ENCODE measurements around the gene SDF2L1.
A peak's percentile ranks its signal among the peaks of the same experiment; 100 is the strongest.
"Not testable (repeated sequence)": the region's sequence is repeated elsewhere in the genome, so short reads cannot be mapped to it uniquely, and the experiment has no call there.

The SDF2L1 gene

DNA sequence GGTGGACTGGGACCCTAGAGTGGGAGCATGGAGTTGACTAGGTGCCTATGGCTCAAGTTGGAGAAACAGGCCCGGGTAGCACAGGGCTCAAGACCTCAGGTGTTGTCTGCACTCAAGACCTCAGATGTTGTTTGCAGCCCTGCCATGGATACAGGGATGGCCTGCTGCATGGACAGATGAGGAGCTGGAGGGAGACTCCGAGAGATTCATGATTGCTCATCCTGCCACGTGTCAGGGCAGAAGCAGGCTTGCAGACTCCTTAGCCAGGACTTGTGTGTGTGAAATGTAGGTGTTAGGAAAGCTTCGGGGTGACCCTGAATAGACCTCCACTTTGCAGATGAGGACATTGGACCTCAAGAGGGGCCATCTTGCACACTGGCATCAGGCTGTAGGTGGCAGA is 8.6 kb upstream of the SDF2L1 start:
- in situ Hi-C loops (cut with HindIII; ENCODE audit: low pct_ligation_motif_present, low pct_unique_long_range_greater_than_20kb, low sequenced_read_pairs) = no loop called here
- DNase-seq = no peak

DNA sequence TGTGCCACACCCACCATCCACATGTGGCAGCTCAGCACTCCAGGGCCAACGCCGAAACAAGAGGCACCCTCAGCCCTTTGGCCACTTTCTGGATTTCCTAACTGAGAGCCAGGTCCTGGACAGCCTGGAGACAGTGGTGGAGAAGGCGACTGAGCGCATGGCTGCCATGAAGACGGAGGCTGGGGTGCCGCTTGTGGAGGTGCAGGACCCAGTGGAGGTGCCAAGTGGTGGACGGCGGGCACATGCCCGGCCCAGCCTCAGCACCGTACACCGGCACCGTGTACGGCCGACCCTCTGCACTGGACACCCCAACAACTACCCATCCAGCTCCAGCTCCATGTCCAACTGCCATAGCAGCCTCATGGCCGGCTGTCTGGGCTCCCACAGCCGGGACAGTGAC is 8.0 kb upstream of the SDF2L1 start:
- in situ Hi-C loops (cut with HindIII; ENCODE audit: low pct_ligation_motif_present, low pct_unique_long_range_greater_than_20kb, low sequenced_read_pairs) = no loop called here
- DNase-seq = no peak

DNA sequence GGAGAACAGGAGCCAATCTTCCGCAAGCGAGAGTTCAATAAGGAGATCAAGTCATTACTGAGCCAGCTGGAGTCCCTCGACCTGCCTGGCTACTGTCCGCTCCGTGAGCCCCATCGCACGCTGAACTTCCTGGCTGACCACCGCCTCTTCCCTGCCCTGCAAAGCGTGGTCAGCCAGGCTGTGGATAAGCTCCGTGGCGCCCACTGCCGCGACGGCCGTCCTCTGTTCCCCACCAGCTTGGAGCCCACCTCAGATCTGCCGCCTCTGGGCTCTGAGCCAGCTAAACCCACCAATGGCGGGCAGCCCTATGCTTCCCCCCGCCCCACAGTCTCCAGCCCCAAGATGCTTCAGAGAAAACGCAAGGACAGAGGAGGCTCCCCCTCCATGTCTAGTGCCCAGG is 7.3 kb upstream of the SDF2L1 start:
- in situ Hi-C loops (cut with HindIII; ENCODE audit: low pct_ligation_motif_present, low pct_unique_long_range_greater_than_20kb, low sequenced_read_pairs) = no loop called here
- no peak for DNase-seq

DNA sequence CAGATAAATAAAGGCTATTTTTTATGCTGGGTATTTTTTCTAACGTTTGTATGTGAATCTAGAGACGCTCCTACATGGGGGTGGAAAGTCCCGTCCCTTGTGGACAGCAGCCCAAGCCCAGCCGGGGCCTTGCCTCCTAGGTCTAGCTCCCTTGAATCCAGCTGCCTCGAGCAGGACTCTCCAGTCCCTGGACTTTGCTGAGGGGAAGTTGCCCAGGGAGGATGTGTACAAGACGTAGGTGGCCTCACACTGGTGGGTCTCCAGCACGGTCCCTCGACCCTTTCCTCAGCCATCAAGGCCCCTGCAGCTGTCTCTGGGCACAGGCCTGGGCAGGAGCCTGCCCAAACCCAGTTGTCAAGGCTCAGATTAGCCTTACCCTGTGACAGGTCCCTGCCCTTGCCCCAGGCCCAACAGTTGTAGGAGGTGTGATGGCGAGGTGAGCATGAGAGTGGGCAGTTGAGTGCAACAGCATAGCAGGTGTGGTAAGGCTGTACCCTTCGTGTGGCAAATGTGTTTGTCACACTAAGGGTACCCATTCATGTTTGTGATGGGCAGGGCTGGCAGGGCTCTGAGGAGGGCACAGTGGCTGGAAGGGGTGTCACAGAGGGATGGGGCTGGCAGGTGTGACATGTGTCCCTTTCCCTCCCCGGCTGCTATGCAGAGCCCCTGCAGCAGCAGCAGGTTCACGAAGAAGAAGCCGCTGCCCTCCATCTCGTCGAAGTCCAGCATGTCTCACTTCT is 6.2 kb upstream of the SDF2L1 start:
- no peak for DNase-seq
- in situ Hi-C loops (cut with HindIII; ENCODE audit: low pct_ligation_motif_present, low pct_unique_long_range_greater_than_20kb, low sequenced_read_pairs) = no loop called here

DNA sequence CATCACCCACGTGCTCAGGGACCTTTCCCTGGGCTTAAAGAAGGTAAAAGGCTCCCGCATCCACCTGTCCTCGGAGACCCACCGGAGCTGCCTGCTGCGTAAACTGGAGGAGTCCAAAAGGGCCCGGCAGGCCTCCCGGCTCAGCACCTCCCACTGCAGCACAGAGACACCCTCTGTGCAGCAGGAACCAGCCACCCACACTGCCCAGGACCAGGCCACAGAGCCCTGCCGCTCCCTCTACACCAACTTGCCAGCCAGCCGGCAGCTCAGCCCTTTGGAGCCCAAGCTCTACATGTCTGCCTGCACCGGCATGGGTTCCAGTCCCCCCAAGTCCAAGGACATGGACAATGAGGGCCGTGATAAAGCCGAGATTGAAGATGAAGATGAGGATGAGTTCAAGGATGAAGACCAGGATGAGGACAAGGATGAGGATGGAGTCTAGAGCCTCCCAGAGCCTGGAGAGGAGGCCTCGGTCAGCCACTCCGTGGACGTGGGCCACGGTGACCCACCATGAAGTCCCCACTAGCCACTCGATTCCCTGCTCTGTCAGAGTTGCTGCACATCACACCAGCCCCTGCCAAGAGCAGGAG is 5.4 kb upstream of the SDF2L1 start:
- in situ Hi-C loops (cut with HindIII; ENCODE audit: low pct_ligation_motif_present, low pct_unique_long_range_greater_than_20kb, low sequenced_read_pairs) = no loop called here
- no peak for DNase-seq

DNA sequence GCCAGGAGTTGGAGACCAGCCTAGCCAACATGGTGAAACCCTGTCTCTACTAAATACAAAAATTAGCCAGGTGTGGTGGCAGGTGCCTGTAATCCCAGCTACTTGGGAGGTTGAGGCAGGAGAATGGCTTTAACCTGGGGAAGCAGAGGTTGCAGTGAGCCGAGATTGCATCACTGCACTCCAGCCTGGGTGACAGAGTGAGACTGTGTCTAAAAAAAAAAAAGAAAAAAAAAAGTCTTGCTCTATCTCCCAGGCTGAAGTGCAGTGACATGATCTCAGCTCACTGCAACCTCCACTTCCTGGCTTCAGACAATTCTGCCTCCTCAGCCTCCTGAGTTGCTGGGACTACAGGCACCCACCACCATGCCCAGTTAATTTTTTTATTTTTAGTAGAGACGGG is 4.7 kb upstream of the SDF2L1 start:
- in situ Hi-C loops (cut with HindIII; ENCODE audit: low pct_ligation_motif_present, low pct_unique_long_range_greater_than_20kb, low sequenced_read_pairs); DNase-seq: not testable (repeated sequence)

DNA sequence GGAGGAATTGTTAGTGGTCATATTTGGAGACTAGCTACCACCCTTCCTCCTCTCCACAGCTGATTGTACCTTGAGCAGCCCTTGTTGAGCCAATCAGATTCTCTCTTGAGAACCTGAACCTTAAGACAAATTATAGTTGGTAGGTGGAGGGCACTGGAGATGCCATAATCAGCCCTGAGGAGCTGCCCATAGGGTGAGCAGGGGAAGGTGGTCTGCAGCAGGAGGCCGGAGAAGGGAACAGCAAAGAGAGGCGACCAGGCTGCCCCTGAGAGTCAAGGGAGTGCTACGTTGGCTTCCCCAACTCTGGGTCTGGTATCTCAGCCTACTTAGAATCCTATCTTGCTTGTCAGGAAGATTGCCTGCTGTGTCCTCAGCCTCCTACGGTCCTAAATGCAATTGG is 2.7 kb upstream of the SDF2L1 start:
- in situ Hi-C loops (cut with HindIII; ENCODE audit: low pct_ligation_motif_present, low pct_unique_long_range_greater_than_20kb, low sequenced_read_pairs) = no loop called here

DNA sequence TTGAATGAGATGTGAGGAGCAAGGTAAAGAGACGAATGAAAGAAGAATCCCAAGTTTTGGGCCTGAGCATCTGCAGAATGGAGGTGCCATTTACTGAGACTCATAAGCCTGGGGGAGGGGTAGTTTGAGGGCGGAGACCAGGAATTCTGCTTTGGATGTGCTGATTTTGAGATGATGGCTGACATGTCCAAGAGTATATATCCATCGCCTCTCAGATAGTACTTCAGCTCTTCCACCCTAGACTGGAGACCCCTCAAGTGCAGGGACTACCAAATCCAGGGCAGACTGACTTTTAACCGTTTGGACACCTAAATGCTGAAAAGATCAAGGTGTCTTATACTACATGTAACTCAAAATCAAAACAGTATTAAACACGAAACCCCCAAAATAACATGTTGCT is 1.3 kb upstream of the SDF2L1 start:
- no peak for DNase-seq
- in situ Hi-C loops (cut with HindIII; ENCODE audit: low pct_ligation_motif_present, low pct_unique_long_range_greater_than_20kb, low sequenced_read_pairs) = no loop called here

More for the DNA sequence above, 2.7 kb upstream of the SDF2L1 start:
- no peak for DNase-seq

DNA sequence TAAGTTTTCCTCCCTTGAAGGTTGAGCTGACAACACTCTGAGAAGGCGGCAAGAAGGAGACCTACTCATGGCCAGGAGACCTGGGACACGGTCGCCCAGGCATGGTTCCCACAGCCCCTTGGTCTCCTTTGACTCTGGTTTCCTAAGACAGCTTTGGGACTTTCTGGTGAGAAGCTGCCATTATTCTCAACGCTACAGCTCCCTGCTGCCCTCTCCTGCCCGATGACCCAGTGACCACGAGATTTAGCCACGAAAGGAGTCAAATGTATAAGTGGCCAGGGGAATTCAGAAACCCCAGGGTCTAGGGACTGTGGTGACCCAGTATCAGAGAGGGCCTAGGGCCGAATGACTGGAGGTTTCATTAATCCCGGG is 699 bp upstream of the SDF2L1 start:
- in situ Hi-C loops (cut with HindIII; ENCODE audit: low pct_ligation_motif_present, low pct_unique_long_range_greater_than_20kb, low sequenced_read_pairs) = no loop called here
- peak; percentile 61 for DNase-seq

DNA sequence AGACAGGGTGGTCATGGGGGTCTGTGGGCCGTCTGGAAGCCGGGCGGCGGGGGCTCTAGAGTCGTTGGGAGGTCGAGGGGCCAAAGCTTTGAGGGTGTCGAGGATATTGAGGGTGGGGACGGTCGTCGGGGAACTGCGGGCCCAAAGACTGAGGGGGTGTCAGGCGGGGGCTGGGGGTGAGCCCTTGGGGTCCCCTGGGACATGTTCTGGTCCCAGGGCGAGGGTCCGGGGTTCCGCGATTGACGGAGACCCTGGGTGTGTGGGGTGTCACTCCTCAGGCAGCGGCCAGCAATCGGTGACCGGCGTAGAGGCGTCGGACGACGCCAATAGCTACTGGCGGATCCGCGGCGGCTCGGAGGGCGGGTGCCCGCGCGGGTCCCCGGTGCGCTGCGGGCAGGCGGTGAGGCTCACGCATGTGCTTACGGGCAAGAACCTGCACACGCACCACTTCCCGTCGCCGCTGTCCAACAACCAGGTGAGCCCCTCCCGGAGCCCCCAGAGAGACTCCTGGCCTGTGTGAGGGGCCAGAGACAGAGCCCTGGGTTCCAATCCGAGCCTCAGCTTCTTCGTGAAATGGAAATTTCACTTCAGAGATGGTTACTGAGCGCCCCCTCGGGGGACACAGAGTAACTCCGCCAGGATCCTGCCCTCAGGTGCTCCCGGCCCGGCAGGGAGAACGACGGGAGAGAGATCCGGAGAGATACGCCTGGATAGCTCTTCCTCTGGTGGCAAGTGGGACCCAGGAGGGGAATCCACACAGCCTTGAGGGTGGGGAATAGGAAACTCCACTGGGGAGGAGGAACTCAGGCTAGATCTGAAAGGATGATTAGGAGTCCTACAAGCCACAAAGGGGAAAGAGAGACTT is 714 bp downstream of the SDF2L1 start:
- DNase-seq = peak; percentile 69
- in situ Hi-C loops (cut with HindIII; ENCODE audit: low pct_ligation_motif_present, low pct_unique_long_range_greater_than_20kb, low sequenced_read_pairs) = no loop called here

DNA sequence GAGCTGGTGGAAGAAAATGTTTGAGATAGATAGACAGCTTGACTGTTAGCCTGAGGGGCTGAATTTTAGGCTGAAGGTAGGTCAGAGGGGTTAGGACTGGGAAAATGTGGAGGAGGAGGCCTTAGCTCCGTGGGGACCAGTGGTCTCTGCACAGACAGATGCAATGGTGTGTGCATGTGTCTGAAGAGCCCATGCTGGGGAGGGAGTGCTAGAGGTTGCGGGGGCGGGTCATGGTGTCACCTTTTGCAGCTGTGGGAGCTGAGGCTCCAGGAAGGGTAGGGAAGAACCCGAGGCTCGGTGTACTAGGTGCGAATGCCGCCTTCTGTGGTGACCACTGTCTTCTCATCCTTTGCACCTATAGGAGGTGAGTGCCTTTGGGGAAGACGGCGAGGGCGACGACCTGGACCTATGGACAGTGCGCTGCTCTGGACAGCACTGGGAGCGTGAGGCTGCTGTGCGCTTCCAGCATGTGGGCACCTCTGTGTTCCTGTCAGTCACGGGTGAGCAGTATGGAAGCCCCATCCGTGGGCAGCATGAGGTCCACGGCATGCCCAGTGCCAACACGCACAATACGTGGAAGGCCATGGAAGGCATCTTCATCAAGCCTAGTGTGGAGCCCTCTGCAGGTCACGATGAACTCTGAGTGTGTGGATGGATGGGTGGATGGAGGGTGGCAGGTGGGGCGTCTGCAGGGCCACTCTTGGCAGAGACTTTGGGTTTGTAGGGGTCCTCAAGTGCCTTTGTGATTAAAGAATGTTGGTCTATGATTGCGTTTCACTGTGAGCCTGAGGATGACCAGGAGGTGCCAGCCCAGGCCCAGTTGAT is 1.6 kb downstream of the SDF2L1 start:
- in situ Hi-C loops (cut with HindIII; ENCODE audit: low pct_ligation_motif_present, low pct_unique_long_range_greater_than_20kb, low sequenced_read_pairs) = no loop called here
- no peak for DNase-seq

DNA sequence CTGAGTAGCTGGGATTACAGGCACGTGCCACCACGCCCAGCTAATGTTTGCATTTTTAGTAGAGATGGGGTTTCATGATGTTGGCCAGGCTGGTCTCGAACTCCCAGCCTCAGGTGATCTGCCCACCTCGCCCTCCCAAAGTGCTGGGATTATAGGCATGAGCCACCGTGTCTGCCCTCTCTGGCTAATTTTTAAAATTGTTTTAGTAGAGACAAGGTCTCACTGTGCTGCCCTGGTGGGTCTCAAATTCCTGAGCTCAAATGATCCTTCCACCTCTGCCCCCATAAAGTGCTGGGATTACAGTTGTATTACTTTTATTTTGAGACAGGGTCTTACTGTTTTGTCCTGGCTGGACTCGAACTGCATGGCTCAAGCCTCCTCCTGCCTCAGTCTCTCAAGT is 3.4 kb downstream of the SDF2L1 start:
- DNase-seq; in situ Hi-C loops (cut with HindIII; ENCODE audit: low pct_ligation_motif_present, low pct_unique_long_range_greater_than_20kb, low sequenced_read_pairs): not testable (repeated sequence)

DNA sequence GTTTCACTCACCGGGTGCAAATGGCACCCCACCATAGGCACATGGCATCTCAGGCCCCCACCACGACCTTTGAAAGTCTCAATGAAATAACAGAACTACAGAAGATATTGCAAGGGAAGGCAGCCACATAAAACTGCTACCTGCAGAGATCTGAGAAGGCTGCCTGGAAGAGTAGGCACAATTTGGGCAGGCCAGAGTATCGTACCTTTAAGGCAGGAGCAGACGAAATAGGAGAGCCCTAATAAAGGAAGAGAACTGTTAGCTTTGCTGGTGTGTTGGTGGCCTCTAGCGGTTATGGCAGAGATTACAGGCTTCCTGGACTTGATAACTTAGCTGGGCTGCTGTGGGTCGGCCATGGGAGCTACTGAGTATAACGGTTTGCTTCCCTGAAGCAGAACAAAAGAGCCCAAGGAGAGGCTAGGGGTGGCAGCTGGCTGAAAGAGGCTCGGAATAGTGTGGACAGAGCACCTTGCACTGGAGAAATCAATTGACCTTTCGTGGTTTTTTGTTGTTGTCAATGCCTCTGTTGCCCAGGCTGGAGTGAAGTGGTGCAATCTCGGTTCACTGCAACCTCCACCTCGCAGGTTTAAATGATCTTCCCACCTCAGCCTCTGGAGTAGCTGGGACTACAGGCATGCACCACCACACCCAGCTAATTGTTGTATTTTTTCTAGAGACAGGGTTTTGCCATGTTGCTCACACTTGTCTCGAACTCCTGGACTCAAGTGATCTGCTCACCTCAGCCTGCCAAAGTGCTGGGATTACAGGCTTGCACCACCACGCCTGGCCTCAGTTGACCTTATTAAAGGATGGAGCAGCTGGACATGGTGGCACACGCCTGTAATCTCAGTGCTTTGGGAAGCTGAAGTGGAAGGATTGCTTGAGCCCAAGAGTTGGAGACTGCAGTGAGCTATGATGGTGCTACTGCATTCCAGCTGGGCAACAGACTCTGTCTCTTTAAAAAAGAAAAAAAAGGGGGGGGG is 4.8 kb downstream of the SDF2L1 start:
- in situ Hi-C loops (cut with HindIII; ENCODE audit: low pct_ligation_motif_present, low pct_unique_long_range_greater_than_20kb, low sequenced_read_pairs) = no loop called here
- DNase-seq = peak; percentile 77

DNA sequence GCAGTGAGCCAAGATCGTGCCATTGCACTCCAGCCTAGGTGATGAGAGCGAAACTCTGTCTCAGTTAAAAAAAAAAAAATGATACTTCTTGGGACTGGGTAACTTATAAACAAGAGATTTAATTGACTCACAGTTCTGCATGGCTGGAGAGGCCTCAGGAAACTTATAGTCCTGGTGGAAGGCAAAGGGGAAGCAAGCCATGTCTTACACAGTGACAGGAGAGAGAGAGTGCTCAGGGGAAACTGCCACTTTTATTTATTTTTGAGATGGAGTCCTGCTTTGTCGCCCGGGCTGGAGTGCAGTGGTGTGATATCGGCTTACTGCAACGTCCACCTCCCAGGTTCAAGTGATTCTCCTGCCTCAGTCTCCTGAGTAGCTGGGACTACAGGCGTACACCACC is 8.2 kb downstream of the SDF2L1 start:
- DNase-seq = no peak
- in situ Hi-C loops (cut with HindIII; ENCODE audit: low pct_ligation_motif_present, low pct_unique_long_range_greater_than_20kb, low sequenced_read_pairs) = no loop called here

DNA sequence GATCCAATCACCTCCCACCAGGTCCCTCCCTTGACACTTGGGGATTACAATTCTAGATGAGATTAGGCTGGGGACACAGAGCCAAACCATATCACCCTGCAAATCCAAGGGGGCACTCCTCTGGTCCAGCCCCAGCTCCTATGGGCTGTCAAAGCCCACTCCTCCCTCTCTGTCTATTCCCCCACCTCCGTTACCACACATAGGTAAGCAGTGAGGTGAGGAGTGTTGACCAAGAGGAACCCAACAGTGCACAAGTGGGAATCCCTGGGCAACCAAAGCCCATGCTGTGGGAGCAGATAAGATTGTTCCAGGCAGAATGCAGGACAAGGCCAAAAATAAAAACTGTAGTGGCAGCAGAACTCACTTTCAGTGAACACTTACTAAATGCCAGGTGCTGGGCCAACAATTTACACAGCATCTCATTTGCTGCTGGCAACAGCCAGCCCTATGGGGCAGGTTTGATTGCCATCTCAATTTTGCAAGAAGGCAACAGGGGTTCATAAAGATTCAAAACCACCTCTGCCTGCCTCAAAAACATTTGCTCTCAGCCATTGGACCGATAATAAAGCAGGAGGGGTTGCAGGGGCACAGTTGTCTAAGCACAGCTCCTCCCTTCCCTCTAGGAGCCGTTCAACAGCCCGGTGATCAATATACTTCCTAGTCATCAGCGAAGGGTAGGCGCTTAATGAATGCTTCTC is 8.9 kb downstream of the SDF2L1 start:
- no peak for DNase-seq
- in situ Hi-C loops (cut with HindIII; ENCODE audit: low pct_ligation_motif_present, low pct_unique_long_range_greater_than_20kb, low sequenced_read_pairs) = no loop called here

DNA sequence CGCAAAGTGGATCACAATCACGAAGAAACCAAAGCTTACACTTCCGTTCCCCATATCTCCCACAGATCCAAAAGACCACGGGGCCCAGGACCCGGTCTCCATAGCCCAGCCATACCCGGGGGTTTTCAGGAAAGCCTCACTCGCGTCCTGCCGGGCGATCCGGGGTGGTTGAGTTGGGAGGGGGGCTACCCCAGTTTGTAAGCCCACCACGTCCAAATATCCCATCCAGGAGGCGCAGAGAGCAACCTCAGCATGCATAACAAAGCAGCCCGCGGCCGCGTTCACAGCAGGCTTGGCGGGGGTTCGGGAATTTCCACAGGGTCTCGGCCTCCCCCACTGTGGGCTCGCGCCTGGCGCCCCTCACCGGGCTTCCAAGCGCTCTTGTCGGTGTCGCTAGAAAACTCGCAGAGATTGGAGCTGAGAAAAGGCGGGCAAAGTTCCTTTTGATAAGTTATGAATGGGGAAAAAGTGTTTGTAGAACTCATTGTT is 9.5 kb downstream of the SDF2L1 start:
- no peak for DNase-seq
- in situ Hi-C loops (cut with HindIII; ENCODE audit: low pct_ligation_motif_present, low pct_unique_long_range_greater_than_20kb, low sequenced_read_pairs) = no loop called here

DNA sequence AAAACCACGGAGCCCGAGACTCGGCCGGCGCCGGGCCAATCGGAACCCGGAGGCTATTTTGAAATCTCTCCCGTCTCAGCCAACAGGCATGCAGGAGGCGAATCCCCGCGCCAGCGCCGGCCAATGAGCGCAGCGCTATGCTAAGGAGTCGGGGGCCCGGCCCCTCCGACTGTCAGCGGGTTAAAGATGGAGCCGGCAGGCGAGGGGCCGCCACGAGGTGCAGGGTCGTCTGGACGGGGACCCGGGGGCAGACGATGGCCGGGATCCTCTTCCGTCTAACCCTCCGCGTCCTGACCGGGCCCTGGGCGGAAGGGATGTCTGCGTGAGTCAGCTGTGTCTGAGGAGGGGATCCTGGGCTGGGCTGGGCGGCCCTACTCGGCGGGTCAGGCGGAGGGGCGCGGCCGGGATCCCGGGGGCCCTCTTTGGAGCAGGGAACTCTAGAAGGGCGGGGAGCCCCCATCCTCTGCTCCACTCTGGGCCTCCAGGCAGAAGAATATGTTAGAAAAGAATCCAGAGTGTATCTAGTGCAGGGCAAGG is 10.0 kb downstream of the SDF2L1 start:
- peak; percentile 88 for DNase-seq
- in situ Hi-C loops (cut with HindIII; ENCODE audit: low pct_ligation_motif_present, low pct_unique_long_range_greater_than_20kb, low sequenced_read_pairs) = no loop called here
